Embryonic facial prominence (tissue), 1 donor: Measurements from ENCODE around the gene GAGE10.

Source experiments
- DNase-seq: peaks from one replicate; pipeline ENCODE4 v3.0.0-alpha.2; 2016; ENCODE audit errors: extremely low spot score

The GAGE10 gene, protein sequence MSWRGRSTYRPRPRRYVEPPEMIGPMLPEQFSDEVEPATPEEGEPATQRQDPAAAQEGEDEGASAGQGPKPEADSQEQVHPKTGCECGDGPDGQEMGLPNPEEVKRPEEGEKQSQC

DNA sequence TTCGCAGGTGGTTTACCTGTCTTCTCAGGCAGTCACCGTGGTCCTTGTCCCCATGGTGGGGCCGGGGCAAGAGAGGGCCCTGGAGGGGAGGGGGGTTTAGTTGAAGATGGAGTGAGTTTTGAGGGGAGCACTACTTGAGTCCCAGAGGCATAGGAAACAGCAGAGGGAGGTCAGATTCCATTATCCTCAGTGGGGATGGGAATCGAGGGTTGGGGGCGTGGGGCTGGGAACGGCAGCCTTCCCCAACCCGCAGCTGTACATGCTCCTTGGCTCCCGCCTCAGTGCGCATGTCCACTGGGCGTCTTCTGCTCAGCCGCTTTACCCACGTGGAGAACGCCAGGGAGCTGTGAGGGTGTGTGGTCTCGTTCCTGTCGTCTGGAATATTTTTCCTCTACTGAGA lies at the start of gene GAGE10:
Gene GAGE10, plus strand, starts transcription at position 301 of the 400 bp plus-strand sequence. CDS start 1,214 bp downstream, outside the sequence.
- no peak for DNase-seq

DNA sequence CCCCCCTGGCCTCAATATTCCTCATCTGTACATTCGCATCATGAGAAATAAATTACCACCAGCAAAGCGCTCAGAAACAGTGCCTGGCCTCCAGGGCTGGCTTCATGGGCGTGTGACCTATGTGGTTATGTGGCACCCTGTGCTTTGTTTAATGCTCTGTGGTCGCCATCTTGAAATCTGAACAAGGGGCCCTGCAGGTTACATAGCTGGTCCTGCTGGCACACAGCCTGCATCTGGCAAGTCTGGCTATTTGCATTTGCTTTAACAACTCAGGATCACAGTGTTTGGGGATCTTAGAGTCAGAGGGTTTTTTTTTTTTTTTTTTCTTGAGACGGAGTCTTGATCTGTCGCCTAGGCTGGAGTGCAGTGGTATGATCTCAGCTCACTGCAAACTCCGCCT lies 48.8 kb upstream of the GAGE10 start:
- DNase-seq, result no peak

DNA sequence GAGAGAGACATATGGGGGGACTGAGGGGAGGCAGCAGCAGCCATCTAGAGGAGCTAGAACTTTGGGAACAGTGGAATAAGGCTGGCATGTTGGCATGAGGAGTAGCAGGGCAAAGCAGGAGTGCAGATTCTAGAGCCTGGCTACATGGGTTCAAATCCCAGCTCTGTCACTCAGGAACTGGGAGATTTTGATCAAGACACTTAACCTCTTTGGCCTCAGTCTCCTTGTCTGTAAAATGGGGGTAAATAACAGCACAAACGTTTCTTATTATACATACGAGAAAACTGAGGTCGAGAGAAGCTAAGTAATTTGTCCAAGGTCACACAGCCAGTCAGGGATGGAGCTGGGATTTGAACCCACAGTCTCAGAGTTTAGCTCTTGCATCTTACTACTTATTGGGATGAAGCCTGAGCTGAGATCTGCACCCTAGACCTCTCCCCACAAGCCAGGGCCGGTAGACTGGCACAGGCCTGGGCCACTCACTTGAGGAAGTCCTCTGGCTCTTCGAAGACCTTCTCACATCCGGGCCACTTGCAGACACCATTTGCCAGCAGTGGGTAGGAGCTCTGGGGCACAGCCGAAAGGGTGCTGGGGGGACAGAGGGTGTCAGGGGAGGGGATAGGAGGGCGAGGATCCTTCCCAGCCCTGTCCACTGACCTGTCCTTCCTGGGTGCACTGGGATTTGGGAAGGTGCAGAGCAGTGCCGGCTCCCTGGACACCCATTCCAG lies 47.0 kb upstream of the GAGE10 start:
- DNase-seq, result no peak

DNA sequence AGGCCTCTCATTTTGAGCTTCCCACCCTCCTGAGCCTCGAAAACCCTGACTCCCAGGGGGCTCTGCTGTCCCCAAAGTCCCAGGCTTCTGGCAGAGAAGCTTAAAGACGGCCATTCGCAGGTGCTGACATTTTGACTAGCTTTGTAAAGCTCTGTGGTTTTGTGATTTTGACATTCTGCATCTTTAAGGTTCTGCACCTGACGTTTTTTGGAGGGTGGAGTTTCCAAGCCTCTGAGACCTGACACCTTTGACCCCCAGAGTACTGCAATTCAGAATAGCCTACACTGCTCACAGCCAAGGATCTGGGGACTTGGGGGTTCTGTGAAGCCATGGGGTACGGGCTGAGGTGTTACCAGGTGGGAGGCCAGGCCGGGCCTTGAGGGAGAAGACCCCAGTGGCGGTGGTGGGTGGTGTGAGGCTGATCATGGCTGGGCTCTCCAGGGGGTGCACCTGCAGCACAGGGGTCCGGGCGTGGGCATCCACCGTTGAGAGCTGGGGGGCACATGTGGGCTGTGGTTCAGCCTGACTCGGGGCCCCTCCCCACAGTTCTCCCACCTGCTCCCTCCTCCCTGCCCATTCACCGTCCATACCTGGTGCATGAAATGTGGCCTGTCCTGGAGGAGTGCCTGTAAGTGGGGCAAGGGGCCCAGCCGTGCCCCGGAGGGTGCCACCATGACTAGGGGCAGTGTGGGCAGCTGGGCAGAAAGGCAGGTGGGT lies 46.2 kb upstream of the GAGE10 start:
- no peak for DNase-seq

DNA sequence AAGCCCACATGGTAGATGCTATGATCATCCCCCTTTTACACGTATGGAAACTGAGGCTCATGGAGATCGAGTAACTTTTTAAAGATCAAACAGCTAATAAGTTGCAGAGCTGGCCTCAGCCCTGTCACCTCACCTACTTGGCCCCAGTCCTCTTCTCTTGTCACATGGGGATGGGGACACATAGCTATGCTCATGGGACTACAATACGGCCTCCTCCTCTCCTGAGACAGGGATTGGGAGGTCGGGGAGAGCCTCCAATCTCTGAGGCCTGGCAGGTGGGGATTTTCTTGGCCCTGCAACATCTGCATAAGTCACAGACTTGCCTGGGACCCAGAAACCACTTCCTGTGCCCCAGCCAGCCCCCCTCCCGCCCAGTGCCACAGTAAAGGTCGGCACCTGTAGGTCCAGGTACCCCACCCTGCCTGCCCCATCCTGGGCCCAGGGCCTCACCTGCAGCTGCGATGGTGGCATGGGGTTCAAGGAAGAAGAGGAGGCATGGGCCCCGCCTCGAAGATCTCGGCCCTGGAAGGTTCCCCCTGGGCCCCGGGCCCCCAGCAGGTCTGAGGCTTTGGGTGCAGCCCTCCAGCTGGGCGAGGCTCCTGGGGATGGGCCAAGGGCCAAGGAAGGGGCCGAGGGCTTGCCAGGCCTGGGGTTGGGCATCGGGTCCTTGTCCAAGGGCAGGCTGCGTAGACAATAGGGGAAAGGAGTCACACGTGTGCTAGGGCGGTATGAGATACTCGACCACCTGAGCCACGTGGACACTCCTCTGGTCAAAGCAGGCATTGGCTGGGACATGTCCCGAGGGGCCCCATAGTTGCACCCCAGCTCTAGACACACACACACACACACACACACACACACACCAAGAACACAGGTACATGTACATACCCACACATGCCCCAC lies 45.3 kb upstream of the GAGE10 start:
- DNase-seq, result no peak

DNA sequence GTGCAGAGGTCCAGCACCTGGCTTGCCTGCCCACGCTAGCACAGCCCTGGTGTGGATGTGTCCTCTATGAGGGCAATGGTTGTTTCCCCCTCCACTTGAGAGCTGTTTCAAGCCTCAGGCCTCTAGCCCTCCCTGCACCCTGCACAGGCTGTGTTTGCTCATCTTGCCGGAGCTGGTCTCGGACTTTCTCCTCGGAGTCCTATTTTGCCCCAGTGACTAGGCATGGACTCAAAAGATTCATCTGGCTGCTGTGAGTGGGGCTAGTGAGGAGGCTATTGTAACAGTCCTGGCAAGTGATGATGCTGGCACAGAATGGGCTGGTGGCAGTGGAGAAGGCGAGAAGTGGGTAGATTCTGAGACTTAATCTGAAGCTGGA lies 44.7 kb upstream of the GAGE10 start:
- DNase-seq, result no peak

DNA sequence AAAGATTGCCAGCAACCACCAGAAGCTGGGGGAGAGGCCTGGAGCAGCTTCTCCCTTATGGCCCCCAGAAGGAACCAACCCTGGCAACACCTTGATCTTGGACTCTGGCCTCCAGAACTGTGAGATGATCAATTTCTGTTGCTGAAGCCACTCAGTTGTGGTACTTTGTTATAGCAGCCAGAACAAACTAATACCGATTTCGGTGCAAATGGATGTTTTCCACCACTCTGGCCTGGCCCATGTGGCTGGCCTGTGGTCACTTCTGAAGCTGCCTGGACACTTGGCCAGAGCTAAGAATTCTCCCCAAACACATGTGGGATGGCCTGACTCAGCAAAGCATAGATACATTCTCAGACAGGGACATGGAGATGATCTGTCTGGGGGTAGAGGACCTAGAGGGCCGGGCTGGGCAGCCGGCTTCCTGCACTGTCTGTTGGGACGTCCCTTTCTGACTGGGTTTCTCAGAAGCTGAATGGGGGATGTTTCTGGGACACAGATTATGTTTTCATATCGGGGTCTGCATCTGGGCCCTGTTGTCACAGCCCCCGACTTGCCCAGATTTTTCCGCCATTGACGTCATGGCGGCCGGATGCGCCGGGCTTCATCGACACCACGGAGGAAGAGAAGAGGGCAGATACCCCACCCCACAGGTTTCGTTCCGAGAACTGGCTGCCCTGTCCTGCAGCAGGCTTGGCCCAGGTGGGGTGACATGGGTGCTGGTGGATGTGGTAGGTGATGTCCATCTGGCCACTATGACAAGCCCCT lies 43.0 kb upstream of the GAGE10 start:
- no peak for DNase-seq

DNA sequence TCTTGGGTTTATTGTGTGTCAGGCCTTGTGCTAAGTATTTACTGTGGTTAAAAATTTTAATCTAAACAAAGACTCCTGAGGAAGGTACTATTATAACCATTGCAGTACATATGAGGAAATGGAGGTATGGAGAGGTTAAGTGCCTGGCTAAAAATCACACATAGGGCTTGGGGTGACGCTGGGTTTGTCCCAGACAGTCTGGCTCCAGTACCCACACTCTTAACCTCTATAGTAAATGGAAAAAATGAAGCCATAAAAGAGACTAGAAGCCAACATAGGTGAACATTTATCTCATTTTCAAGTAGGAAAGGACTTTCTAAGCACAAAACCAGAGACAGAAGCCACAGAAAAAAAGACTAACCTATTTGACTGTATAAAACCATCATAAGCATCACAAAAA lies 40.8 kb upstream of the GAGE10 start:
- DNase-seq, result no peak

DNA sequence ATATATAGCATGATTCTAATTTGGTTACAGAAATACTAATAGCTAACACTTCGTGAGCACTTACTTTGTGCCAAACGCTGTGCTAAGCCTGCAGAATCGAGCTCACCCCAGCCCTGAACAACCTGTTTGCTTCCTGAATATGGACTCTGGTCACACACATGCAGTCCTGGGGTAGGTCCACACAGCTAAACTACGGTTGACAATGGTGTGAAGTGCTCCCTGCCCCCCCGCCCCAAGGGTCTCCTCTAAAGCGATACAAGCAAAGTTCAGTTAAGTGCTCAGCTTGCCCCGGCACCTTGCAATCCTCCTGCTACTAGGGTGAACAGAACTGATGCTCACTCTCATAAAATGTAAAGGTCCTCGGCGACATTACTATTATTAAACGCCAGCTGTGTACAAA lies 39.8 kb upstream of the GAGE10 start:
- DNase-seq, result no peak

DNA sequence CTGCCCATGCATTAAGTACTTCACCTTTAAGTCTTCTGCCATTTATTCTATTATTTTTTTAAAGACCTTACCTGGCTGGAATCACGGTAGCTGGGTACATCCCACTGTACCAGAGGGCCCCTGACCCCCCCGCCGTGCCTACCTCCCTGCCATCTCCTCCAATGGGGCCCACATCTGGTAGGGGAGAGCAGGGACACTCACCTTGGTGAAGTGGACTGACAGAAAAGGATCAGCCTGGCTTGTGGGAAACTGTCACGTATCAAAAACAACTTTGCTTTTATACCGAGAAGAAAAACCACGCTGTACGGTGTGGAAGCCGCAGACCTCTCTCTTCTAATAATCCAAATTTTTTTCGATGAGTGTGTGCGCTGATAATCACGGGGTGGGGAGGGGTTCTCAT lies 39.0 kb upstream of the GAGE10 start, which contains the start of gene FOXP3:
Gene FOXP3, minus strand, starts transcription at position 251 of the 400 bp plus-strand sequence. CDS start 6,205 bp downstream, outside the sequence.
- DNase-seq, result no peak

DNA sequence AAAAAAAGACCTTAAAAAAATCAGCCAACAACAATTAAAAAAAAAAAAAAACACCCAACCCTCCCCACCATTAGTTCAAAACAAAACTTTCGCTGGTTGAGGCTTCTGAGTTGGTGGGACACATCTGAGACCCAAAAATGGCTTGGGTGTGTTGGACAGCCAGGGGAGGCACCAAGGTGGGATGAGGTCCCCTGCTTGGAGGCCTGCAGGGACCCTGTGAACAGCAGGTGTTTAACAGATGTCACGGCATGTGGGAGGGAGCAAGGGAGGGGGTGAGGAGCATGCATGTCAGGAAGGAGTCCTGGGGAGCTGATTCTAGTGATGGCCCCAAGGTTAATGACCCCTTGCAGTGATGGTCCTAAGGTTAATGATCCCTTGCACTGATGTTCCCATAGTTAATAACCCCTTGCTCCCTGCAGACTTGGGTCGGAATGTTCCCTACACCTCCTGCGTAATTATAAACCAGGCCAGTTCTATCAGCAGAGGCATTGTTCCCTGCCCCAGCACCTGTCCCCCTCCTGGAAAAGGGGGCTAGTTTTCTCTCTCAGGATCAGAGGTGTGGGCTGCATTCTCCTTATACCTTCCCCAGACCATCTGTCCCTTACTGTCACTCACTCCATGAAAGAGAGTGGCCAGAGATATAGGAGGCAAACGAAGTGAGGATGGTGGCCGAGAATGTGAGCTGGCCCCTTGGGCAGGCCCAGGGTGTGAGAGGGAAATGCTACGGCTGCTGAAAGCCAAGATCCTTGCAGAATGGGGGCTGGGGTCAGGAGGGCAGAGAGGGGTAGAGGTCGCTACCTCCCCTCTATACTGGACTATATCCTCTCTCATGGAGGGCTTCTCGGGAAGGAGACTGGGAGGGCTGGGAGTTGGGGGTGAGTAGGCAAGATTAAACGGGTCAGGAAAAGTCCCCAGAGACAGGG lies 36.7 kb upstream of the GAGE10 start:
- DNase-seq, result no peak

DNA sequence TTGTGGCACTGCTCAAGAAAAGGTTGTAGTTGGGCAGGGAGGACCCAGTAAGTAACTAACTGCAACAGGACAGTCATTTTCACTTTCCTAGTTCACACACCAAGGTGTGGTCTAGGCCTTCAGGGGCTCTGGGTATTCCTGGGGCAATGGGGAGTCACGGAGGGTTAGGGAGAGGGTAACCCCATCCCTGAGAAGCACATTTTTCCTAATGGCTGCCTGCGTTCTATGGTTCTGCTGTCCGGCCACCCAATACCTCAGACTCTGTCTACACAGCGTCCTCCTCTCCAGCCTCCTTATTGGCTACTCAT lies 34.8 kb upstream of the GAGE10 start:
- no peak for DNase-seq

DNA sequence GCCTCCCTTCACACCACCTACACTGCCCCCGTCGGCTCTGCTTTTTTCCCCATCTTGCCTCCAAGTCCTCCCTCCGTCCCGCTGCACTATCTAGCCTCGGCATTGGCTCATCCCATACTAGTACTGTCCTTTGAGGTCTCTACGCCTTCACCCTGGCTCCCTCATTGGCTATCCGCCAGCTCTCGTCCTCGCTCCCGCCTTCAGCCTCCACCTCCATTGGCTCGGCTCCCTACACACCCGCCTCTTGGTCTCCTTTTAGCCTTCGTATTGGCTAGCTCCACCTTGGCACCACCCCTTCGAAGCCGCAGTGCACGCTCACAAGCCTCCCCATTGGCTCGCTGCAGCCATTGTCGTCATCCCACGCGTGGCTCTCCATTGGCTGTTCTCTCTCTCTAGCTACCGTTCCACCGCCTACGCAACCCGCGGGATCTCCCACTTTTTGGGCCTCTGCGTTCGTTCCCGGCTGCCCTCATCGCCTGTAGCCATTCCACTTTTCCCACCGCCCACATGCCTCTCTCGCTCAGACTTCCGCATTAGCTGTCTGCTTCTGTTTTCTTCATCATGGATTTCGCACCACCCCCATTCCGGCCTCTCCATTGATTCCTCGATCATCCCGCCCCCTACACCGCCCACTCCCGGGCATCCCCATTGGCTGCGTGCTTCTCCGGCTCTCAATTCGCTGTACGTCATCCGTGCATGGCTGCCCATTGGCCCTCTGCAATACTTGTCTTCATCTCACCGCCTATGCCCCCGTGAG lies 34.3 kb upstream of the GAGE10 start:
- DNase-seq, result peak; percentile 95

DNA sequence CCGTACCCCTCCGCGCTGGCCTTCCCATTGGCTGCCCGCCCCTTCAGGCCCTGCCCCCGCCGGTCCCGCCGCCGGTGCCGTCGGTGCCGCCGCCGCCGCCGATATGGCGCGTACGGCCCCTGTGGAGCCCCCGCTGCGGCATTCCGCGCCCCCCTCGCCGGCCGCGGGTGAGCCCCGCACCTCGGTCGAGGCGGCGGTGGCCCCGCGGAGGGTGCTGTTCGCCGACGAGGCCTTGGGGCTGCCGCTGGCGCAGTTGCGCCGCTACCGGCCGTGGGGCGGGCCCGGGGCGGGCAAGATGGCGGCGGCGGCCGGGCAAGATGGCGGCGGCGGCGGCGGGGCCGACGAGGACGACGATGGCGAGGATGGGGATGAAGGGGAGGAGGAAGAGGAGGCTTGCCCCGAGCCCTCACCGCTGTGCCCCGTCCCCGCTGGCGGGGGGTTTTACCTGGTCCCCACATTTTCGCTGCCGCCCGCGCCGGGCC lies 33.6 kb upstream of the GAGE10 start, which contains the start of gene PPP1R3F:
Gene PPP1R3F, plus strand, starts transcription at position 27 of the 482 bp plus-strand sequence. Its CDS starts 77 bp downstream, at position 104.
- no peak for DNase-seq

DNA sequence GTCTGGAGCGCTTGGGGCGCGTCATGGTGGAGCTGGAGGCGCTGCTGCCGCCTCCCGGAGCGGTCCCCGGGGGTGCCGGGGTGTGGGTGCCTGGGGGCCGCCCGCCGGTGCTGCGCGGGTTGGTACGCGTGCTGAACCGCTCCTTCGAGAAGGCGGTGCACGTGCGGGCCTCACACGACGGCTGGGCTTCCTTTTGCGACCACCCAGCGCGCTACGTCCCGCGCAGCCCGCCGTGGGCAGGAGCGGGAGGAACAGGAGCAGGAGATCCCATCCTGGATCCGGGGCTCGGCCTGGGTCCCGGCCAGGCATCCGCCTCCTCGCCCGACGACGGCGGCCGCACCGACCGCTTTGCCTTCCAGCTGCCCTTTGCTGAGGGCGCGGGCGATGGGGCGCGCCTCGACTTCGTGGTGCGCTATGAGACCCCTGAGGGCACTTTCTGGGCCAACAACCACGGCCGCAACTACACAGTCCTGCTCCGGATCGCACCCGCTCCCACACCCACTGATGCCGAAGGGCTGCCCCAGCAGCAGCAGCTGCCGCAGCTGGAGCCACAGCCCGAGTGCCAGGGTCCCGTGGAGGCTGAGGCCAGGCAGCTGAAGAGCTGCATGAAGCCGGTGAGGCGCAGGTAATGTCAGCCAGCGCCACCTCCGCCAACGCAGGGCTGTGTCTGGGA lies 33.1 kb upstream of the GAGE10 start:
- DNase-seq, result no peak

DNA sequence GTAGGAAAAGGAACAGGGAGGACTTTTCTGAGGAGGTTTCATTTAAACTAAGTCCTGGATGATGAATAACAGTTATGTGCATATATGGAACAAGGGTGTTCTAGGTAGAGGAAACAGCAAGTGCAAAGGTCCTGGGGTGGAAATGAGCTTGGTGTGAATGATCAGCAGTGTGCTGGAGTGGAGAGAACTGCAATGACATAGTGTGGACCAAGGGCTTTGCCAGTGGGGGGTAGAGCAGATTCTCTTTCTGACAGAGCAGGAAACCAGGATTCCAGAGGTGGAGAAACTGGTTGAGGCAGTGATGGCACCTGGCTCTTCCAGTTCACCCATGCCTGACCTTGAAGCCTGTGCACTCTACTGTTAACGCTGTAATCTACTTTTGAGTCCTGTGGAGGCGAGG lies 32.1 kb upstream of the GAGE10 start:
- no peak for DNase-seq

DNA sequence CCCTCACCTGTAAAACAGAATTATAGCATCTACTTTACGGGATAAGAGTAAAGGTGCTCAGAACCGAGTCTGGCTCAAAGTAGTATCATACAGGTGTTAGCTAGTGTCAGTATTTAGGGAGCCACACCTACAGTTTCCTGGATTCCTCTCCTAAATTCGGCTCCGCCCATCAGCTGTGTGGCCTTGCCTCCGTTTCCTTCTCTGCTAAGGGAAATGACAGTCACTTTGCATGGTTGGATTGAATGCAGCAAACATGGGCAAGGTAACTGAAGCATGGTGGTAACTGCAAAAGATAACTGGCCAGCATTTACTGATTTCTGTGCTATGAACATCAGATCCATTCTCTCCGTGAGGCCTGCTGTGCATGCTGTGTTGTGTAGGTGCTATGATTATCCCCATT lies 31.0 kb upstream of the GAGE10 start:
- no peak for DNase-seq

DNA sequence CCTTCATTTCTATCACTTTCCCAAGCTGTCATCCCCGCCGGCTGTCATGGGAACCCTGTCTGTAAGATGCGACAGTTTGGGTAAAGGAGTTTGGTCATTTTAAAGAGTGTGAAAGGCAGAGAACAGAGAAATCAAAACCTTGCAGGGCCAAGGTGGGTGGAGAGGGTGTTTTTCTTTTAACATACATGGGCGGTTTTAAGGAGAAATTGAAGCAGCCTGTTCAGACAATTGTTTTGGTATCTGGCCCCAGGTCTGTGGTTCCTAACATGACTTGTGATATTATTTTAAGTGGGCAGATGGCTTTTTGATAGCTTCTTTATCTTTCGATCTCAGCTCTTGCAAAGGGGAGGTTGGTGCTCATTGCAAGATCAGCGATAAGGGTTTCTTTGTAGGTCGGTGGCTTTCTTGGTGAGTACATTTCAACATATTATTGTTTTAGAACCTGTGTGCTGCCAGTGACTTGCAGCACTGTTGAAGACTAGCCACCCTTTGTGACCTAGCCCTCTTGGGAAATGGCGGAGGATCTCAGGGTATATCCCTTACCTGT lies 30.2 kb upstream of the GAGE10 start:
- DNase-seq, result no peak
